ENCODE results near the gene CD82. TPM values are rescaled to one million over a fixed set of nuclear protein-coding genes. Genes with fewer than 3 reads are reported as not detected.

The CD82 gene
- total and polyA plus RNA-seq, 2 of the 8 experiments (the other 6 are each of a cell fraction or from before 2014, with no cell fraction given), result 7.9 to 10.3 TPM

DNA sequence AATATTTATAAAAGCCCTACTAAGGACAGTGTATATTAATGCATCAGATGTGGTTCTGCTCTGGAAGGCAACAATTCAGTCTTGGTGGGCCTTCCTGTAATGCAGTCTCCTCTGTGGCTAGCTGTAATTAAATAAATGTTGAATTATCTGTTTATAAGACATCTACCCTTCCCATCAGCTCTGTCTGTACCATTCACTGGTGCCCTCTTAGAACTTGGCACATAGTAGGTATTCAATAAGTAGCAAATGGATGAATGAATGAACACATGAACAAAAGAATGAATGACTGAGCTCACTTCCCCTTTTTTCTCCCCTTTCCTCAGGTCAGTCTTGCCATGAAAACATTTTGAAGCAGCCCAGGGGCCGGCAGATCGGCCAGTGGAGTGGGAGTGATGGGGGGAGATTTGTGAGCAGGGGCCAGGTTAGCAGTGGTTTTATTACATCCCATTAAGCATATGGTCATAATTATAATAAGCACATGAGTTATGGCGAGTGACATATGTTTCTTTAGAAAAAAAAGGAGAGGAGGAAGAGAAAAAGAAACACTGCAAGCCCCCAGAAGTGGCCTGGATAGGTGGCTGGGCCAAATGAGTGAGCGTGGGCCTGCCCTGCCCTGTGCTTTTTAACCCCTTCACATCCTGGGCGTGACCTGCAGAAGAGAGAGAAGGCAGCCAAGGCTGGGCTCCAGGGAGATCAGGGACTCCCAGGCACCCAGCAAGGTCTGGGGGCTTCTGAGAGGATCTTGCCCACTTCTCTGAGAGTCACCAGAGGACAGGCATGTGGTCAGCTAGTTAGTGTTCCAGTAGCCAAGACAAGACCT is 48.6 kb upstream of the CD82 start (continued):
- TF ChIP-seq SP2 (IDR thresholded peaks at IDR 0.05; ENCODE audit: low read length), result no peak
- TF ChIP-seq, protein P1, sequence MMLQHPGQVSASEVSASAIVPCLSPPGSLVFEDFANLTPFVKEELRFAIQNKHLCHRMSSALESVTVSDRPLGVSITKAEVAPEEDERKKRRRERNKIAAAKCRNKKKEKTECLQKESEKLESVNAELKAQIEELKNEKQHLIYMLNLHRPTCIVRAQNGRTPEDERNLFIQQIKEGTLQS (IDR thresholded peaks at IDR 0.05; ENCODE audit: insufficient read depth, low read depth, low read length), result no peak
- no peak for TF ChIP-seq ZNF274 (IDR thresholded peaks at IDR 0.05; ENCODE audit: borderline replicate concordance, extremely low read depth, low read length)
- no peak for TF ChIP-seq GTF2F1 (IDR thresholded peaks at IDR 0.05; ENCODE audit: borderline replicate concordance, low read depth, low read length)
- TF ChIP-seq KDM1A (IDR thresholded peaks at IDR 0.05; ENCODE audit: borderline replicate concordance, low read length), result no peak
- no peak for TF ChIP-seq EZH2 (IDR thresholded peaks at IDR 0.05; ENCODE audit: low read depth, low read length, severe bottlenecking)
